K562 (cell line): ENCODE data around the gene CHN1. TPM values are rescaled to one million over a fixed set of nuclear protein-coding genes. Genes with fewer than 3 reads are reported as not detected.

Experiments used
- ATAC-seq: fragments of 200-7000 bp; cut with Tn5 transposase; 3 replicates; pipeline ENCODE4 v1.9.1; 2020; ENCODE audit warnings: moderate library complexity
- BruUV-seq: library from RNA; stranded (reverse); fragments of 400-500 nt; replicated peaks from 2 replicates; lab custom pipeline; 2021; lab: Mats Ljungman, UMichigan
- CTCF ChIA-PET: fragments of 300-600 bp; formaldehyde crosslinking; extraction: SDS; loops from one replicate; lab custom pipeline; 2021; ENCODE audit warnings: low intra/inter-chr PET ratio; lab: Yijun Ruan, JAX
- POLR2A ChIA-PET: fragments of 300-600, 350-650 bp; sonication (Branson Sonifier 250); formaldehyde crosslinking; extraction: SDS; loops from one replicate; lab custom pipeline; 2021; ENCODE audit warnings: antibody characterized with exemption, inconsistent platforms; lab: Yijun Ruan, JAX
- DNase-seq, 4 experiments: peaks; one replicate each; pipeline versions ENCODE4 v3.0.0 to v3.0.0-alpha.2; 2011 to 2018; ENCODE audit warnings: low spot score in 3 of 4, mixed read lengths in 3 of 4; ENCODE audit errors: extremely low read depth in 1 of 4
- FAIRE-seq: peaks from 2 replicates; lab custom pipeline; 2011; peaks lifted over from hg19 to GRCh38; lab: Jason Lieb, UNC
- H2AFZ ChIP-seq: 2 replicates; pipeline ENCODE4 v1.6.0; 2011; ENCODE audit warnings: low read depth, low read length, control low read depth, inconsistent platforms
- H3K27ac ChIP-seq: fragments of 200-600 bp; 3 replicates; pipeline ENCODE4 v1.8.0; 2011; ENCODE audit warnings: low read depth, mild to moderate bottlenecking, control low read depth, inconsistent platforms, low read length, moderate library complexity, mixed read lengths; ENCODE audit errors: extremely low read depth
- H3K27me3 ChIP-seq, 2 experiments: fragments of 300-600 bp in 1 of 2; 2 replicates in 1 of 2; 3 replicates in 1 of 2; pipeline versions ENCODE4 v1.6.0 to v1.8.0; 2011; ENCODE audit warnings: inconsistent platforms in 2 of 2, low read length in 2 of 2, mild to moderate bottlenecking in 1 of 2, mixed read lengths in 1 of 2, moderate library complexity in 1 of 2; ENCODE audit not compliant: control insufficient read depth in 2 of 2, insufficient read depth in 2 of 2
- H3K36me3 ChIP-seq: fragments of 300-600 bp; 3 replicates; pipeline ENCODE4 v1.8.0; 2011; ENCODE audit warnings: mild to moderate bottlenecking, low read length, inconsistent platforms; ENCODE audit not compliant: control insufficient read depth, insufficient read depth
- H3K4me1 ChIP-seq, 2 experiments: fragments of 200-600 bp in 1 of 2; replicated peaks in 1 of 2; 2 replicates in 1 of 2; 3 replicates in 1 of 2; pipeline versions ENCODE4 v1.5.1 to v1.8.0; 2011; ENCODE audit warnings: inconsistent platforms in 2 of 2, low read length in 2 of 2, mild to moderate bottlenecking in 1 of 2, mixed read lengths in 1 of 2, moderate library complexity in 1 of 2; ENCODE audit not compliant: control insufficient read depth in 2 of 2, insufficient read depth in 2 of 2
- H3K4me2 ChIP-seq: 2 replicates; pipeline ENCODE4 v1.6.1; 2011; ENCODE audit warnings: low read length, control low read depth, inconsistent platforms, mixed read lengths; ENCODE audit not compliant: insufficient read depth
- H3K4me3 ChIP-seq: fragments of 200-600 bp; sonication (generic), shearing (Covaris generic); 2 replicates; pipeline ENCODE4 v1.5.1; 2016; ENCODE audit warnings: control low read depth, inconsistent platforms
- H3K79me2 ChIP-seq: fragments of 200-600 bp; 3 replicates; pipeline ENCODE4 v1.8.0; 2011; ENCODE audit warnings: low read length, inconsistent platforms; ENCODE audit not compliant: control insufficient read depth, insufficient read depth
- H3K9ac ChIP-seq, 2 experiments: 2 replicates each; pipeline versions ENCODE4 v1.6.0 to v1.6.1; 2011; ENCODE audit warnings: low read depth in 2 of 2, low read length in 2 of 2, control low read depth in 1 of 2, inconsistent platforms in 1 of 2, mild to moderate bottlenecking in 1 of 2, mixed read lengths in 1 of 2; ENCODE audit not compliant: insufficient read depth in 1 of 2
- H3K9me1 ChIP-seq: one replicate; pipeline ENCODE4 v1.6.0; 2011; ENCODE audit warnings: inconsistent platforms, mild to moderate bottlenecking, low read length, moderate library complexity; ENCODE audit not compliant: control insufficient read depth, insufficient read depth
- H3K9me3 ChIP-seq: replicated peaks from 2 replicates; pipeline ENCODE4 v1.5.1; 2011; ENCODE audit warnings: low read depth, low read length, inconsistent platforms; ENCODE audit not compliant: control insufficient read depth, insufficient read depth
- H4K20me1 ChIP-seq: replicated peaks from 2 replicates; pipeline ENCODE4 v1.6.1; 2011; ENCODE audit warnings: low read length, inconsistent platforms, mixed read lengths; ENCODE audit not compliant: control insufficient read depth, insufficient read depth
- MTA1 ChIP-seq: fragments of 450-650 bp; IDR thresholded peaks from 2 replicates; pipeline ENCODE4 v1.6.1; 2017; ENCODE audit warnings: borderline replicate concordance
- NFATC3 ChIP-seq: fragments of 450-650 bp; IDR thresholded peaks from 2 replicates; pipeline ENCODE4 v1.6.1; 2017; ENCODE audit warnings: mild to moderate bottlenecking
- RBBP5 ChIP-seq: fragments of 200-600 bp; sonication (generic); IDR thresholded peaks from 2 replicates; pipeline ENCODE4 v1.6.1; 2012; ENCODE audit warnings: borderline replicate concordance, mild to moderate bottlenecking, low read length, control low read depth, inconsistent platforms; ENCODE audit not compliant: insufficient read depth, poor library complexity, severe bottlenecking
- SREBF1 ChIP-seq: fragments of 150-350 bp; IDR thresholded peaks from 2 replicates; pipeline ENCODE4 v1.6.1; 2014; ENCODE audit warnings: antibody characterized with exemption, low read depth, low read length, borderline replicate concordance
- ZFPM2 ChIP-seq: fragments of 250-450 bp; sonication (Bioruptor Pico); IDR thresholded peaks from 2 replicates; pipeline ENCODE4 v1.5.1; 2022; ENCODE audit warnings: mild to moderate bottlenecking
- WGBS: fragments of 100-300 bp; shearing (Covaris generic); methylation state at CpG from one replicate; pipeline ENCODE4 v1.1.6; 2016; ENCODE audit warnings: low coverage, mixed read lengths; ENCODE audit not compliant: insufficient coverage; ENCODE audit errors: missing lambda C conversion rate; 5-methylcytosine and 5-hydroxymethylcytosine counted together
- in situ Hi-C: fragments of 300-500 bp; cut with MboI; formaldehyde crosslinking; loops from 4 replicates; pipeline ENCODE4 v1.15.0; 2018; ENCODE audit warnings: inconsistent platforms, mixed read lengths
- intact Hi-C: fragments of 100-400 bp; cut with micrococcal nuclease; formaldehyde crosslinking; loops from 2 replicates; pipeline ENCODE4 v1.14.2; 2022
- polyA plus RNA-seq, 8 experiments: library from polyadenylated mRNA; depleted of rRNA in 4 of 8; stranded (reverse) in 5 of 8; unstranded in 3 of 8; fragments of >200 nt; fragmentation: Nextera tagmentation in 2 of 8; fragmentation: Illumina TruSeq in 1 of 8; extraction: Ambion mirVana in 2 of 8; extraction: Trizol in 1 of 8; gene quantifications; 2 replicates each; pipeline versions ENCODE4 v1.2.1 to v1.2.3, GENCODE V29; 2011 to 2014; ENCODE audit warnings: inconsistent platforms in 1 of 8, missing spikeins in 1 of 8
- total RNA-seq, 7 experiments: library from RNA; depleted of rRNA in 6 of 7; stranded (reverse); fragments of >200 nt in 6 of 7; fragmentation: Illumina TruSeq in 2 of 7; extraction: Trizol in 2 of 7; gene quantifications; 2 replicates each; pipeline versions ENCODE4 v1.2.1 to v1.2.3, GENCODE V29; 2011 to 2021; ENCODE audit warnings: low replicate concordance in 1 of 7
- TF ChIP-seq, protein P1 (sequence below): fragments of 450-650 bp; IDR thresholded peaks from 2 replicates; pipeline ENCODE4 v1.6.1; 2016; ENCODE audit warnings: borderline replicate concordance
- TF ChIP-seq, protein P2 (sequence below), 2 experiments: fragments of 150-350 bp in 1 of 2; IDR thresholded peaks; 2 replicates each; pipeline ENCODE4 v1.6.1; 2012 to 2016; ENCODE audit warnings: low read depth in 2 of 2, low read length in 2 of 2, mild to moderate bottlenecking in 1 of 2, moderate library complexity in 1 of 2
- TF ChIP-seq, protein P3 (sequence below): fragments of 450-650 bp; IDR thresholded peaks from 2 replicates; pipeline ENCODE4 v1.6.1; 2016
- TF ChIP-seq, protein P4 (sequence below), 2 experiments: fragments of 450-650 bp in 1 of 2; sonication (generic) in 1 of 2; formaldehyde crosslinking in 1 of 2; IDR thresholded peaks in 1 of 2; conservative IDR thresholded peaks in 1 of 2; 2 replicates each; pipeline versions ENCODE4 v1.6.1 to v1.8.1; 2016 to 2023; ENCODE audit warnings: mild to moderate bottlenecking in 2 of 2, moderate library complexity in 2 of 2, inconsistent platforms in 1 of 2, missing genetic modification reagents in 1 of 2
- TF ChIP-seq, protein P5 (sequence below): conservative IDR thresholded peaks from 2 replicates; pipeline ENCODE4 v1.6.1; 2011; ENCODE audit warnings: low read depth, mild to moderate bottlenecking, low read length; ENCODE audit not compliant: control insufficient read depth
- TF ChIP-seq, protein P6 (sequence below), 2 experiments: fragments of 450-650 bp; IDR thresholded peaks; 2 replicates each; pipeline ENCODE4 v1.6.1; 2016

CHN1 gene
- total and polyA plus RNA-seq, 9 of the 15 experiments (the other 6 are each of a cell fraction or from before 2014, with no cell fraction given), result 0.17 to 2.0 (median 0.87) TPM

DNA sequence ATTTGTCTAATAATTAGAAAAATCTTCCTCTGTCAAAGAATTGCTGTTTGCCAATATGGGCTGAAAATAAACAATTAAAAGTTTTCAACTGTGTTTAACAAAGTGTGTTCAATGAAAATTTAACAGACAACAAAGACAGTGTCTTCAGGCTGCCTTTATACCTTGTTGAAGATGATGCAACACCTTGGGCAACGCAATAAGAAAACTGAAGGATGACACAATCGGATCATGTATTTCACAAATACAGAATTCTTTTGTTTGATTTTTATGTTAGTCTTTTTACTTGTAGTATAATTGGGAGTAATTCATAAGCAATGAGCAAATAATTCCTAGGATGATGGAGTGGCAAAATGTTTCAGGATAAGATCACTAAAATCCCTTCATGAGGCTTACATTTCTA, 27.8 kb downstream of the CHN1 start:
- Histone ChIP-seq H3K4me3 (no peak overlapping the region), H3K9ac (no peak overlapping the region), H3K27ac (no peak overlapping the region), H3K9me3 (no peaks in the 10 kb centered on the region), H3K4me2 (no peak overlapping the region), H3K36me3 (no peaks in the 10 kb centered on the region), H3K79me2 (no peaks in the 10 kb centered on the region), H4K20me1 (no peaks in the 10 kb centered on the region), H3K9me1 (no peaks in the 10 kb centered on the region), H2AFZ (no peak overlapping the region), H3K4me1 (no peaks in the 10 kb centered on the region), H3K27me3 (no peaks in the 10 kb centered on the region; a peak in 2 of 5 replicates)
- in situ Hi-C loops, result no loop called here
- BruUV-seq, result no TSS peak
- ChIA-PET POLR2A (no interaction called here), CTCF (no interaction called here)
- WGBS, result 0% methylated on average over 2 of the region's 2 CpGs
- FAIRE-seq, result no peak
- no peak for DNase-seq
- intact Hi-C loops, result no loop called here
- no peak for ATAC-seq
- TF ChIP-seq, protein P1, sequence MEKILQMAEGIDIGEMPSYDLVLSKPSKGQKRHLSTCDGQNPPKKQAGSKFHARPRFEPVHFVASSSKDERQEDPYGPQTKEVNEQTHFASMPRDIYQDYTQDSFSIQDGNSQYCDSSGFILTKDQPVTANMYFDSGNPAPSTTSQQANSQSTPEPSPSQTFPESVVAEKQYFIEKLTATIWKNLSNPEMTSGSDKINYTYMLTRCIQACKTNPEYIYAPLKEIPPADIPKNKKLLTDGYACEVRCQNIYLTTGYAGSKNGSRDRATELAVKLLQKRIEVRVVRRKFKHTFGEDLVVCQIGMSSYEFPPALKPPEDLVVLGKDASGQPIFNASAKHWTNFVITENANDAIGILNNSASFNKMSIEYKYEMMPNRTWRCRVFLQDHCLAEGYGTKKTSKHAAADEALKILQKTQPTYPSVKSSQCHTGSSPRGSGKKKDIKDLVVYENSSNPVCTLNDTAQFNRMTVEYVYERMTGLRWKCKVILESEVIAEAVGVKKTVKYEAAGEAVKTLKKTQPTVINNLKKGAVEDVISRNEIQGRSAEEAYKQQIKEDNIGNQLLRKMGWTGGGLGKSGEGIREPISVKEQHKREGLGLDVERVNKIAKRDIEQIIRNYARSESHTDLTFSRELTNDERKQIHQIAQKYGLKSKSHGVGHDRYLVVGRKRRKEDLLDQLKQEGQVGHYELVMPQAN, result no peak
- TF ChIP-seq MTA1, result no peak
- TF ChIP-seq, protein P2, sequence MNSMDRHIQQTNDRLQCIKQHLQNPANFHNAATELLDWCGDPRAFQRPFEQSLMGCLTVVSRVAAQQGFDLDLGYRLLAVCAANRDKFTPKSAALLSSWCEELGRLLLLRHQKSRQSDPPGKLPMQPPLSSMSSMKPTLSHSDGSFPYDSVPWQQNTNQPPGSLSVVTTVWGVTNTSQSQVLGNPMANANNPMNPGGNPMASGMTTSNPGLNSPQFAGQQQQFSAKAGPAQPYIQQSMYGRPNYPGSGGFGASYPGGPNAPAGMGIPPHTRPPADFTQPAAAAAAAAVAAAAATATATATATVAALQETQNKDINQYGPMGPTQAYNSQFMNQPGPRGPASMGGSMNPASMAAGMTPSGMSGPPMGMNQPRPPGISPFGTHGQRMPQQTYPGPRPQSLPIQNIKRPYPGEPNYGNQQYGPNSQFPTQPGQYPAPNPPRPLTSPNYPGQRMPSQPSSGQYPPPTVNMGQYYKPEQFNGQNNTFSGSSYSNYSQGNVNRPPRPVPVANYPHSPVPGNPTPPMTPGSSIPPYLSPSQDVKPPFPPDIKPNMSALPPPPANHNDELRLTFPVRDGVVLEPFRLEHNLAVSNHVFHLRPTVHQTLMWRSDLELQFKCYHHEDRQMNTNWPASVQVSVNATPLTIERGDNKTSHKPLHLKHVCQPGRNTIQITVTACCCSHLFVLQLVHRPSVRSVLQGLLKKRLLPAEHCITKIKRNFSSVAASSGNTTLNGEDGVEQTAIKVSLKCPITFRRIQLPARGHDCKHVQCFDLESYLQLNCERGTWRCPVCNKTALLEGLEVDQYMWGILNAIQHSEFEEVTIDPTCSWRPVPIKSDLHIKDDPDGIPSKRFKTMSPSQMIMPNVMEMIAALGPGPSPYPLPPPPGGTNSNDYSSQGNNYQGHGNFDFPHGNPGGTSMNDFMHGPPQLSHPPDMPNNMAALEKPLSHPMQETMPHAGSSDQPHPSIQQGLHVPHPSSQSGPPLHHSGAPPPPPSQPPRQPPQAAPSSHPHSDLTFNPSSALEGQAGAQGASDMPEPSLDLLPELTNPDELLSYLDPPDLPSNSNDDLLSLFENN (IDR thresholded peaks at IDR 0.05; ENCODE audit: low read depth in 2 of 2, low read length in 2 of 2), result no peak
- TF ChIP-seq SREBF1, result no peak
- TF ChIP-seq NFATC3, result no peak
- TF ChIP-seq, protein P3, sequence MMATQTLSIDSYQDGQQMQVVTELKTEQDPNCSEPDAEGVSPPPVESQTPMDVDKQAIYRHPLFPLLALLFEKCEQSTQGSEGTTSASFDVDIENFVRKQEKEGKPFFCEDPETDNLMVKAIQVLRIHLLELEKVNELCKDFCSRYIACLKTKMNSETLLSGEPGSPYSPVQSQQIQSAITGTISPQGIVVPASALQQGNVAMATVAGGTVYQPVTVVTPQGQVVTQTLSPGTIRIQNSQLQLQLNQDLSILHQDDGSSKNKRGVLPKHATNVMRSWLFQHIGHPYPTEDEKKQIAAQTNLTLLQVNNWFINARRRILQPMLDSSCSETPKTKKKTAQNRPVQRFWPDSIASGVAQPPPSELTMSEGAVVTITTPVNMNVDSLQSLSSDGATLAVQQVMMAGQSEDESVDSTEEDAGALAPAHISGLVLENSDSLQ, result no peak
- no peak for TF ChIP-seq ZFPM2
- no peak for TF ChIP-seq RBBP5
- TF ChIP-seq, protein P4, sequence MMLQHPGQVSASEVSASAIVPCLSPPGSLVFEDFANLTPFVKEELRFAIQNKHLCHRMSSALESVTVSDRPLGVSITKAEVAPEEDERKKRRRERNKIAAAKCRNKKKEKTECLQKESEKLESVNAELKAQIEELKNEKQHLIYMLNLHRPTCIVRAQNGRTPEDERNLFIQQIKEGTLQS (IDR thresholded peaks at IDR 0.05), result peak; percentile 83
- TF ChIP-seq, protein P4 (CRISPR knock-in tag; conservative IDR thresholded peaks at IDR 0.05), result no peak
- TF ChIP-seq, protein P5, sequence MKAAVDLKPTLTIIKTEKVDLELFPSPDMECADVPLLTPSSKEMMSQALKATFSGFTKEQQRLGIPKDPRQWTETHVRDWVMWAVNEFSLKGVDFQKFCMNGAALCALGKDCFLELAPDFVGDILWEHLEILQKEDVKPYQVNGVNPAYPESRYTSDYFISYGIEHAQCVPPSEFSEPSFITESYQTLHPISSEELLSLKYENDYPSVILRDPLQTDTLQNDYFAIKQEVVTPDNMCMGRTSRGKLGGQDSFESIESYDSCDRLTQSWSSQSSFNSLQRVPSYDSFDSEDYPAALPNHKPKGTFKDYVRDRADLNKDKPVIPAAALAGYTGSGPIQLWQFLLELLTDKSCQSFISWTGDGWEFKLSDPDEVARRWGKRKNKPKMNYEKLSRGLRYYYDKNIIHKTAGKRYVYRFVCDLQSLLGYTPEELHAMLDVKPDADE, result no peak
- TF ChIP-seq, protein P6, sequence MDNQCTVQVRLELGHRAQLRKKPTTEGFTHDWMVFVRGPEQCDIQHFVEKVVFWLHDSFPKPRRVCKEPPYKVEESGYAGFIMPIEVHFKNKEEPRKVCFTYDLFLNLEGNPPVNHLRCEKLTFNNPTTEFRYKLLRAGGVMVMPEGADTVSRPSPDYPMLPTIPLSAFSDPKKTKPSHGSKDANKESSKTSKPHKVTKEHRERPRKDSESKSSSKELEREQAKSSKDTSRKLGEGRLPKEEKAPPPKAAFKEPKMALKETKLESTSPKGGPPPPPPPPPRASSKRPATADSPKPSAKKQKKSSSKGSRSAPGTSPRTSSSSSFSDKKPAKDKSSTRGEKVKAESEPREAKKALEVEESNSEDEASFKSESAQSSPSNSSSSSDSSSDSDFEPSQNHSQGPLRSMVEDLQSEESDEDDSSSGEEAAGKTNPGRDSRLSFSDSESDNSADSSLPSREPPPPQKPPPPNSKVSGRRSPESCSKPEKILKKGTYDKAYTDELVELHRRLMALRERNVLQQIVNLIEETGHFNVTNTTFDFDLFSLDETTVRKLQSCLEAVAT (IDR thresholded peaks at IDR 0.05), result no peak
